ENCODE results near the gene CRYAB.

DNA sequence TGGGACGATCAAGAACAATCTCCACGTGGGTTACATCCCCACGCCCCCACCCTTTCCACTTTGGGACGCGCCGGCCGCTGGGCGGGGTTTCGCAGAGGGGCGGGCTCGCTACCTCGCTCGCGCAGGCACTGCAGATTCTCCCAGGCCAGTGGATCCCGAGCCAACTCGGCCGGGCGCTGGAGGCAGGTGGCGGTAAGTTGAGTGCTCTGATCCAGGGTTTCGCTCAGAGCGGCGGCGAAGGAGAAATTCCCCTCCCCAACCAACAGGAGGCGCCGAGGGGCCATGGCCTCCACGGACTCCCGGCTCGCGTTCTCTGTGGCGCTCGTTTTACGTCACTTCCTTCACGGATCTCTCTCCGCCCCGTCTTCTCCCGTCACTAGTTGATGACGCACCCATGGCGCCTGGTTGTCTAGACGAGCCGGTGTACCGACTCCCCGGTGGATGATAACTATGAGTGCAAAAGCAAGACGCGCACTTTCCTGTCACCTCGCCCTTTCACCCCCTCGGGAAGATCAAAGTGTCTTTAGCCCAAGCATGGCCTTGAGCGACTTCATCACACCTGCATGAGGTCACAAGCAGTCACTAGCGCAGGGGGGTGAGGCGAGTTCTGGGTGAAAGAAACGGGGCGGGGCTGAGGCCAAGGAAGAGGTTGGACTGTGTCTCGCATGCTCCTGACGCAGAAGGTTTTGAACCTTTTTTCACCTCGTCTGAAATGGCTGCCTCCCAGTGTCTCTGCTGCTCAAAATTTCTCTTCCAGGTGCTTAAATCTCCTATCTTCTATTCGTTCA is 32.5 kb downstream of the CRYAB start, which contains the start of the genes CFAP68 and FDXACB1:
- TF ChIP-seq EZH2 (IDR thresholded peaks at IDR 0.05; ENCODE audit: low read depth): no peak
- TF ChIP-seq, protein P1, sequence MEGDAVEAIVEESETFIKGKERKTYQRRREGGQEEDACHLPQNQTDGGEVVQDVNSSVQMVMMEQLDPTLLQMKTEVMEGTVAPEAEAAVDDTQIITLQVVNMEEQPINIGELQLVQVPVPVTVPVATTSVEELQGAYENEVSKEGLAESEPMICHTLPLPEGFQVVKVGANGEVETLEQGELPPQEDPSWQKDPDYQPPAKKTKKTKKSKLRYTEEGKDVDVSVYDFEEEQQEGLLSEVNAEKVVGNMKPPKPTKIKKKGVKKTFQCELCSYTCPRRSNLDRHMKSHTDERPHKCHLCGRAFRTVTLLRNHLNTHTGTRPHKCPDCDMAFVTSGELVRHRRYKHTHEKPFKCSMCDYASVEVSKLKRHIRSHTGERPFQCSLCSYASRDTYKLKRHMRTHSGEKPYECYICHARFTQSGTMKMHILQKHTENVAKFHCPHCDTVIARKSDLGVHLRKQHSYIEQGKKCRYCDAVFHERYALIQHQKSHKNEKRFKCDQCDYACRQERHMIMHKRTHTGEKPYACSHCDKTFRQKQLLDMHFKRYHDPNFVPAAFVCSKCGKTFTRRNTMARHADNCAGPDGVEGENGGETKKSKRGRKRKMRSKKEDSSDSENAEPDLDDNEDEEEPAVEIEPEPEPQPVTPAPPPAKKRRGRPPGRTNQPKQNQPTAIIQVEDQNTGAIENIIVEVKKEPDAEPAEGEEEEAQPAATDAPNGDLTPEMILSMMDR (conservative IDR thresholded peaks at IDR 0.05): peak; percentile 97
